ENCODE measurements around the gene GPATCH1.
A peak's percentile ranks its signal among the peaks of the same experiment; 100 is the strongest.

The GPATCH1 gene

GRCh38 chr19:33063753-33064457 lies 17.1 kb upstream of the GPATCH1 start (continued):
- TF ChIP-seq, protein P1, sequence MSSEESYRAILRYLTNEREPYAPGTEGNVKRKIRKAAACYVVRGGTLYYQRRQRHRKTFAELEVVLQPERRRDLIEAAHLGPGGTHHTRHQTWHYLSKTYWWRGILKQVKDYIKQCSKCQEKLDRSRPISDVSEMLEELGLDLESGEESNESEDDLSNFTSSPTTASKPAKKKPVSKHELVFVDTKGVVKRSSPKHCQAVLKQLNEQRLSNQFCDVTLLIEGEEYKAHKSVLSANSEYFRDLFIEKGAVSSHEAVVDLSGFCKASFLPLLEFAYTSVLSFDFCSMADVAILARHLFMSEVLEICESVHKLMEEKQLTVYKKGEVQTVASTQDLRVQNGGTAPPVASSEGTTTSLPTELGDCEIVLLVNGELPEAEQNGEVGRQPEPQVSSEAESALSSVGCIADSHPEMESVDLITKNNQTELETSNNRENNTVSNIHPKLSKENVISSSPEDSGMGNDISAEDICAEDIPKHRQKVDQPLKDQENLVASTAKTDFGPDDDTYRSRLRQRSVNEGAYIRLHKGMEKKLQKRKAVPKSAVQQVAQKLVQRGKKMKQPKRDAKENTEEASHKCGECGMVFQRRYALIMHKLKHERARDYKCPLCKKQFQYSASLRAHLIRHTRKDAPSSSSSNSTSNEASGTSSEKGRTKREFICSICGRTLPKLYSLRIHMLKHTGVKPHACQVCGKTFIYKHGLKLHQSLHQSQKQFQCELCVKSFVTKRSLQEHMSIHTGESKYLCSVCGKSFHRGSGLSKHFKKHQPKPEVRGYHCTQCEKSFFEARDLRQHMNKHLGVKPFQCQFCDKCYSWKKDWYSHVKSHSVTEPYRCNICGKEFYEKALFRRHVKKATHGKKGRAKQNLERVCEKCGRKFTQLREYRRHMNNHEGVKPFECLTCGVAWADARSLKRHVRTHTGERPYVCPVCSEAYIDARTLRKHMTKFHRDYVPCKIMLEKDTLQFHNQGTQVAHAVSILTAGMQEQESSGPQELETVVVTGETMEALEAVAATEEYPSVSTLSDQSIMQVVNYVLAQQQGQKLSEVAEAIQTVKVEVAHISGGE (tag by site-specific recombination; conservative IDR thresholded peaks at IDR 0.05; ENCODE audit: low read depth) = peak; percentile 34; the same call in 1 of the 2 replicates
- TF ChIP-seq ZNF335 (tag by site-specific recombination; conservative IDR thresholded peaks at IDR 0.05) (peak; percentile 97), ZSCAN30 (tag by site-specific recombination; IDR thresholded peaks at IDR 0.05) (no peak; the same call in none of the 2 replicates), ZNF16 (tag by site-specific recombination; IDR thresholded peaks at IDR 0.05; ENCODE audit: low read depth) (no peak; the same call in 1 of the 2 replicates), ZFP37 (tag by site-specific recombination; IDR thresholded peaks at IDR 0.05) (no peak), ZNF2 (tag by site-specific recombination; IDR thresholded peaks at IDR 0.05) (peak; percentile 85), ZBTB48 (tag by site-specific recombination; IDR thresholded peaks at IDR 0.05) (peak; percentile 89), ZNF280D (tag by site-specific recombination; IDR thresholded peaks at IDR 0.05) (peak; percentile 97), SALL2 (tag by site-specific recombination; IDR thresholded peaks at IDR 0.05; ENCODE audit: borderline replicate concordance) (no peak), FEZF1 (tag by site-specific recombination; IDR thresholded peaks at IDR 0.05) (no peak), ZNF600 (tag by site-specific recombination; IDR thresholded peaks at IDR 0.05) (peak; percentile 61; the same call in 1 of the 2 replicates), ZNF777 (tag by site-specific recombination; IDR thresholded peaks at IDR 0.05; ENCODE audit: borderline replicate concordance) (no peak), TRIM28 (IDR thresholded peaks at IDR 0.05; ENCODE audit: borderline replicate concordance, low read length) (no peak), ZNF341 (tag by site-specific recombination; IDR thresholded peaks at IDR 0.05; ENCODE audit: low read depth) (peak; percentile 31; the same call in 1 of the 2 replicates), ZNF391 (tag by site-specific recombination; IDR thresholded peaks at IDR 0.05; ENCODE audit: borderline replicate concordance, low read depth) (peak; percentile 66; the same call in 1 of the 2 replicates), ZNF157 (tag by site-specific recombination; IDR thresholded peaks at IDR 0.05) (no peak), ZNF174 (tag by site-specific recombination; IDR thresholded peaks at IDR 0.05) (no peak), ZNF549 (tag by site-specific recombination; IDR thresholded peaks at IDR 0.05) (no peak), MYNN (tag by site-specific recombination; IDR thresholded peaks at IDR 0.05; ENCODE audit: borderline replicate concordance) (no peak), ZNF248 (tag by site-specific recombination; IDR thresholded peaks at IDR 0.05) (no peak), HOXC10 (CRISPR knock-in tag; IDR thresholded peaks at IDR 0.05) (no peak)
- TF ChIP-seq, protein P2, sequence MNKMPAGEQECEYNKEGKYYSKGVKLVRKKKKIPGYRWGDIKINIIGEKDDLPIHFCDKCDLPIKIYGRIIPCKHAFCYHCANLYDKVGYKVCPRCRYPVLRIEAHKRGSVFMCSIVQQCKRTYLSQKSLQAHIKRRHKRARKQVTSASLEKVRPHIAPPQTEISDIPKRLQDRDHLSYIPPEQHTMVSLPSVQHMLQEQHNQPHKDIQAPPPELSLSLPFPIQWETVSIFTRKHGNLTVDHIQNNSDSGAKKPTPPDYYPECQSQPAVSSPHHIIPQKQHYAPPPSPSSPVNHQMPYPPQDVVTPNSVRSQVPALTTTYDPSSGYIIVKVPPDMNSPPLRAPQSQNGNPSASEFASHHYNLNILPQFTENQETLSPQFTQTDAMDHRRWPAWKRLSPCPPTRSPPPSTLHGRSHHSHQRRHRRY (tag by site-specific recombination; IDR thresholded peaks at IDR 0.05) = no peak
- TF ChIP-seq, protein P3, sequence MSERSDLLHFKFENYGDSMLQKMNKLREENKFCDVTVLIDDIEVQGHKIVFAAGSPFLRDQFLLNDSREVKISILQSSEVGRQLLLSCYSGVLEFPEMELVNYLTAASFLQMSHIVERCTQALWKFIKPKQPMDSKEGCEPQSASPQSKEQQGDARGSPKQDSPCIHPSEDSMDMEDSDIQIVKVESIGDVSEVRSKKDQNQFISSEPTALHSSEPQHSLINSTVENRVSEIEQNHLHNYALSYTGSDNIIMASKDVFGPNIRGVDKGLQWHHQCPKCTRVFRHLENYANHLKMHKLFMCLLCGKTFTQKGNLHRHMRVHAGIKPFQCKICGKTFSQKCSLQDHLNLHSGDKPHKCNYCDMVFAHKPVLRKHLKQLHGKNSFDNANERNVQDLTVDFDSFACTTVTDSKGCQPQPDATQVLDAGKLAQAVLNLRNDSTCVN (tag by site-specific recombination; optimal IDR thresholded peaks at IDR 0.05) = peak; percentile 66
- TF ChIP-seq, protein P4, sequence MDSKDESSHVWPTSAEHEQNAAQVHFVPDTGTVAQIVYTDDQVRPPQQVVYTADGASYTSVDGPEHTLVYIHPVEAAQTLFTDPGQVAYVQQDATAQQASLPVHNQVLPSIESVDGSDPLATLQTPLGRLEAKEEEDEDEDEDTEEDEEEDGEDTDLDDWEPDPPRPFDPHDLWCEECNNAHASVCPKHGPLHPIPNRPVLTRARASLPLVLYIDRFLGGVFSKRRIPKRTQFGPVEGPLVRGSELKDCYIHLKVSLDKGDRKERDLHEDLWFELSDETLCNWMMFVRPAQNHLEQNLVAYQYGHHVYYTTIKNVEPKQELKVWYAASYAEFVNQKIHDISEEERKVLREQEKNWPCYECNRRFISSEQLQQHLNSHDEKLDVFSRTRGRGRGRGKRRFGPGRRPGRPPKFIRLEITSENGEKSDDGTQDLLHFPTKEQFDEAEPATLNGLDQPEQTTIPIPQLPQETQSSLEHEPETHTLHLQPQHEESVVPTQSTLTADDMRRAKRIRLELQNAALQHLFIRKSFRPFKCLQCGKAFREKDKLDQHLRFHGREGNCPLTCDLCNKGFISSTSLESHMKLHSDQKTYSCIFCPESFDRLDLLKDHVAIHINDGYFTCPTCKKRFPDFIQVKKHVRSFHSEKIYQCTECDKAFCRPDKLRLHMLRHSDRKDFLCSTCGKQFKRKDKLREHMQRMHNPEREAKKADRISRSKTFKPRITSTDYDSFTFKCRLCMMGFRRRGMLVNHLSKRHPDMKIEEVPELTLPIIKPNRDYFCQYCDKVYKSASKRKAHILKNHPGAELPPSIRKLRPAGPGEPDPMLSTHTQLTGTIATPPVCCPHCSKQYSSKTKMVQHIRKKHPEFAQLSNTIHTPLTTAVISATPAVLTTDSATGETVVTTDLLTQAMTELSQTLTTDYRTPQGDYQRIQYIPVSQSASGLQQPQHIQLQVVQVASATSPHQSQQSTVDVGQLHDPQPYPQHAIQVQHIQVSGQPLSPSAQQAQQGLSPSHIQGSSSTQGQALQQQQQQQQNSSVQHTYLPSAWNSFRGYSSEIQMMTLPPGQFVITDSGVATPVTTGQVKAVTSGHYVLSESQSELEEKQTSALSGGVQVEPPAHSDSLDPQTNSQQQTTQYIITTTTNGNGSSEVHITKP (tag by site-specific recombination; IDR thresholded peaks at IDR 0.05) = no peak
- TF ChIP-seq, protein P5, sequence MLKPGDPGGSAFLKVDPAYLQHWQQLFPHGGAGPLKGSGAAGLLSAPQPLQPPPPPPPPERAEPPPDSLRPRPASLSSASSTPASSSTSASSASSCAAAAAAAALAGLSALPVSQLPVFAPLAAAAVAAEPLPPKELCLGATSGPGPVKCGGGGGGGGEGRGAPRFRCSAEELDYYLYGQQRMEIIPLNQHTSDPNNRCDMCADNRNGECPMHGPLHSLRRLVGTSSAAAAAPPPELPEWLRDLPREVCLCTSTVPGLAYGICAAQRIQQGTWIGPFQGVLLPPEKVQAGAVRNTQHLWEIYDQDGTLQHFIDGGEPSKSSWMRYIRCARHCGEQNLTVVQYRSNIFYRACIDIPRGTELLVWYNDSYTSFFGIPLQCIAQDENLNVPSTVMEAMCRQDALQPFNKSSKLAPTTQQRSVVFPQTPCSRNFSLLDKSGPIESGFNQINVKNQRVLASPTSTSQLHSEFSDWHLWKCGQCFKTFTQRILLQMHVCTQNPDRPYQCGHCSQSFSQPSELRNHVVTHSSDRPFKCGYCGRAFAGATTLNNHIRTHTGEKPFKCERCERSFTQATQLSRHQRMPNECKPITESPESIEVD (tag by site-specific recombination; IDR thresholded peaks at IDR 0.05) = no peak
